ENCODE results near the gene CRACR2B.

Gene CRACR2B

DNA sequence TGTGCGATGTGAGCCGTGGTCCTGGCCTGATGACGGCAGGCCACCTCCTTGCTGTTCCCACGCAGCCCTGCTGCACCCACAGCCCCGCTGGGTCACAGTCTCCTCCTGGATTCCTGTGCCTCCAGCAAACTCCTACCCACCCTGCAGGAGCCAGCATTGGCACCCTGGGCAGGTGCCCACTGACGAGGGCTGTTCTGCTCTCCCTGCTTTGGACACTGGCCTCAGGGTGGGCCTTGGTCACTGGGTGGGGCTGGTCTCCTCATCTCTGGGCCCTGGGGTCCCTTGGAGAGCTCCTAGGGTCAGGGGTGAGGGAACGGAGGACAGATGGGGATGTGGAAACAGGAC lies 27.6 kb downstream of the CRACR2B start:
- no peak for DNase-seq

DNA sequence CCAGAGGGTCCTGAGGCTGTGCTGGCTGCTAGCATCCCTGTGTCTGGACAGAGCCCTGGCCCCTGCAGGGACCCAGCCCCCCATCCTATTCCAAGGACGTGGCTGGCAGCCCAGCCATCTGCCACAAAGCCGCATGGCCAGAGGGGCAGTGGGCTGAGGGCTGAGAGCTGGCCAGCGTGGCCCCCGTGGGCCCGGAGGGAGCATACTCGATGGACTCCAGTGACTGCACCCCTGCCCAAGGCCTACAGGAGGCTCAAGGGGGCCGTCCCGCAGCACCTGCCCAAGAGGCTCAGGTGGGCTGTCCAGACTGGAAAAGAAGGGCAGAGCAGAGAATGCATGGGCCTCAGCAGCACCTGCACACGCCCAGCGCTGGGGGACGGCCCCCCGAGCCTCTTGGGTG lies 28.1 kb downstream of the CRACR2B start:
- no peak for DNase-seq

DNA sequence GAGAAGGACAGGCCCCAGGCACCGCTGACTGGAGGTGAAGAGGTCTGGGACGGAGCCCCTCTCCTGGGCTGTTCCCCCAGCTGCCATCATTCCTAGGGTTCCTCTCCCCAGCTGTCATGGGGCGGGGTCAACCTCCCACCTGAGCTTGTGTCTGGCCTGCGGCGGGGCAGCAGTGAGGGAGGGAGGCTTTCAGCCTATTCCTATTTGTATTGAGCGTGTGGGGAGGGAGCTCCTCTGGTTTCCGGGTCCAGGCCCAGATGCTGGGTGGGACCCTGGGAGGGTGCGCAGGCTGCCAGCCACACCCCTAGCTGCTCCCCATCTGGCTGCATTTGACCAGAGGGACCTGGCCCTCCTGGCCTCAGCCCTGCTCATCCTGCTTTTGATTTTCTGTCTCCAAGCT lies 28.7 kb downstream of the CRACR2B start:
- DNase-seq, result no peak

DNA sequence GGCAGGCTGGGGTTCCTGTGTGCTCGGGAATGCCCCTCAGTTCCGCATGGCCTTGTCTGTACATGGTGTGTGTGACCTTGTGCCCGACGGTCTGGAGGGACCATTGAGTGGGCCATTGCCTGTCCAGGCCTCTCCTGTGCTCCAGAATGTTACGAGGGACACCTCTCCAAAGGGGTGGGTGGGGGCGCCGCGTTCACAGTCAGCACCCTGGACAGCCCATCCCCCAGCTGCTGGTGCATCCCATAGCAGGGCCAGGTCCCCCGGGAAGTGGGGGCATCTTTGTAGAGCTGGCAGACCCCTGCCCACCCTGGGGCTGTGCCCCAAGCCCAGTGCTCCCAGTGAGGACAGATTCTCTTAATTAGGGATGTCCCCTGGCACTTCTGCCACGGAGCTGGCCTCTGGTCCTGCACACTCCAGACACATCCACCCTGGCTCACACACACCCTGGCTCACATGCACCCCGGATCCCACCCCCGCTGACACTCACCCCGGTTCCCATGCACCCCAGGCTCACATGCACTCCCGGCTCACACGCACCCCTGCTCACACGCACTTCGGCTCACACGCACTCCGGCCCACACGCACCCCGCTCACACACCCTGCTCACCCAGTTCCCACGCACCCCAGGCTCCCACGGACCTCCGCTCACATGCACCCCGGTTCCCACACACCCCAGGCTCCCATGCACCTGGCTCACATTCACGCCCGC lies 30.5 kb downstream of the CRACR2B start:
- DNase-seq, result no peak

GRCh38 chr11:858762-859339 lies 31.1 kb downstream of the CRACR2B start:
- DNase-seq, result no peak

- peak; percentile 98 for DNase-seq
Observed at GRCh38 chr11:859394-860131, 31.8 kb downstream of the CRACR2B start.

DNA sequence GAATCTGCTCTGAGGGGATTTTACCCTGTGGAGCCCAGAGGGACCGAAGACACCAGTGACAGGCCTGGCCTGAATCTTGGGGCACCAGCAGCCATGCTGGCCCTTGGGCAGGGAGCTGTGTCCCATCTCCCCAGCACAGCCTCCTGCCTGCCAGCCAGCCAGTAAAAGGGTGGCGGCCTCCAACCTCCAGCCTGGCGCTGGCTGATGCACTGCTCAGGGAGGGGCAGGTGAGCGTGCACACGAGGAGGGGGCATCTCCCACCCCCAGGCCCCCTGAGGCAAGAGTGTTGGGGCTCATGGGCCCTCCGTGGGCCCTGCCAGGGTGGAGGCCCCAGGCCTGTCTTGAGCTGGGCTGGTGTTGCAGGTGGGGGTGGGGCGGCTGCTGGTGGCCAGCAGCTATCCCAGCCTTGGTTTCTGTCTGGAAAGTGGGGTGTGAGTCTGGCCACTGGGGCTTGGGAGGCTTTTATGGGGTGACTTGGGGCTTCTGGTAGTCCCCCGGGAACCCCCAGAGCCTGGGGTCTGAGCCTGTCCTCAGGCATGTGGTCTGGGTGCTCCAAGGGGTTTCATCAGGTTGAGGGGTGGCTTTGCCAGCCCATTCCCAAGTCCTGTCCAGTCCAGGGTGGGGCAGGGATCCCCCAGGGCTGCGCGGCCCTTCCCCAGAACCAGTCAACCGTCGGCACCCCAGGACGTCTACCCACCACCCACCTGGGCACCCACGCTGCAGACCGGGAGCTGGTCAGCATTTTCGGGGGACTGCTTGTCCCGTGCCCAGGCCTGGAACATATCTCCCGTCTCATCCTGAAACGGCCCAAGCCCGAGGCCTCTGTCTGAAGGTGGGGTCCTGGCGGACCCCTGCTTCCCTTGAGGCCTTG lies 32.8 kb downstream of the CRACR2B start:
- DNase-seq, result peak; percentile 55

- no peak for DNase-seq
Observed at GRCh38 chr11:861105-861479, 33.4 kb downstream of the CRACR2B start.

GRCh38 chr11:862081-862661 lies 34.5 kb downstream of the CRACR2B start:
- peak; percentile 88 for DNase-seq

- no peak for DNase-seq
Observed at GRCh38 chr11:862696-863022, 34.9 kb downstream of the CRACR2B start.

GRCh38 chr11:863023-863909 lies 35.5 kb downstream of the CRACR2B start:
- no peak for DNase-seq

DNA sequence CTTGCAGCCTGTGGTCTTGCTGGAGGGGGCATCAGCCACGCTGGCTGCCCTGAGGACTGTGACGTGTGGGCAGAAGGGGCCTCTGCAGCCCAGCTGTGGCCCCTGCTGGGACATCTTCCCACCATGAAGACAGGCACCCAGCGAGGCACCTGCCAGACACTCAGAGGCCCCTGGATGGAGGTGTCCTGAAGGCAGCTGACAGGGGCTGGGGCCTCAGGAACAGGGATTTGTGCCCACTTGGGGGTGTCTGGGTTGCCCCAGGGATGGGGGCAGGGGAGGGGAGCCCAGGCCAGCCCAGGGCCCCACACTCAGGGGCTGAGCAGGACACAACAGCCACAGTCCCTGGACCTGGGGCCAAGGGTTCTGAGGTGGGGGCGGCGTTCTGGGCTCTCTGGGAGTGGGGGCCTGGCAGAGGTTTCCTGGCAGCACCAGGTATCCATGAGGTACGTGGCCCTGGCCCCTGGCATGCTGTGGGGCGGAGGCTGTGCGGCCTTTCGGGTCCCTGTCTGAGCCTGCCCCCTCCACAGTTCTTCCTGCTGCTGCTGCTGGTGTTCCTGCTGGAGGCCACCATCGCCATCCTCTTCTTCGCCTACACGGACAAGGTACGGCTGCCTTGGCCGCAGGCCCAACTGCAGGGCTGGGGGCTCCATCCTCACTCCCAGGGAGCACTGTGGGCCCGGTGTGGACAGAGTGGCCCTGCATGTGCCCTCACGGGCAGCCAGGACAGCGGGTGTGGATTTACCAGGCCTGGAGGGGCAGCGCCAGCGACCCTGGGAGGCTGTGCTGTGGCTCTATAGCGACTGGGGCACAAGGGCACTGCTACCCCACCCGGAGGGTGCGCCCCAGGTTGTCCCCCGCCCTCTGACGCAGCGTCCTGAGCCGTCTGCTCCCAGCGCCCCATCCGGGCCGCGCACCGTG lies 36.5 kb downstream of the CRACR2B start:
- no peak for DNase-seq

GRCh38 chr11:864898-865297 lies 37.2 kb downstream of the CRACR2B start:
- no peak for DNase-seq

DNA sequence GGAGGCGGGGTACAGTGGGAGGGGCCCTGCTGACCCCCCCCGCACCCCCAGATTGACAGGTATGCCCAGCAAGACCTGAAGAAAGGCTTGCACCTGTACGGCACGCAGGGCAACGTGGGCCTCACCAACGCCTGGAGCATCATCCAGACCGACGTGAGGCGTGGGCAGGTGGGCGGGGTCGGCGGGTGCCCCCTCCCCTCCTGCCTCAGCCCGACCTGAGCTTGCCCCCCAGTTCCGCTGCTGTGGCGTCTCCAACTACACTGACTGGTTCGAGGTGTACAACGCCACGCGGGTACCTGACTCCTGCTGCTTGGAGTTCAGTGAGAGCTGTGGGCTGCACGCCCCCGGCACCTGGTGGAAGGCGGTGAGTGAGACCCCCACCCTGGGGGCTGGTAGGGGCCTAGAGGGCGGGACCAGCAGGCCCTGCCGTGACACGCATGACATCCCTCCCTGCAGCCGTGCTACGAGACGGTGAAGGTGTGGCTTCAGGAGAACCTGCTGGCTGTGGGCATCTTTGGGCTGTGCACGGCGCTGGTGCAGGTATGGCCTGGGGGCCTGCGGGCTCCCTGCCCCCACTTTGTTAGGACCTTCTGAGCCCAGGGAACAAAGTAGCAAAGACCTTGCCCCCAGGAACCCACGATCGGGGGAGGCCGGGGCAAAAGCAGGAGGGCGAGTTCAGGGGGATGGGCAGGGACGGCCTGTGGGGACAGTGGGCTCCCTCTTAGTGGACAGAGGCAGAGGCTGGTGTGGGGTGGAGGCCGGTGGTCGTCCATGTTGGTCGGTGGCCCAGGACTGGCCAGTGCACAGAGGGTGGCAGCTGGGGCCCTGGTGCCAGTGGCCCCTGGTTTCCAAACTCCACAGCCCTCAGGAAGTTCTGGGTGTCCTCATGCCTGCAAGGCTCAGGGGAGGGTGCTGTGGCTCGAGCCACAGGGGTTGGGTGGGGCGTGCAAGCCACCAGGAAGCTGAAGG lies 38.0 kb downstream of the CRACR2B start:
- DNase-seq, result no peak

DNA sequence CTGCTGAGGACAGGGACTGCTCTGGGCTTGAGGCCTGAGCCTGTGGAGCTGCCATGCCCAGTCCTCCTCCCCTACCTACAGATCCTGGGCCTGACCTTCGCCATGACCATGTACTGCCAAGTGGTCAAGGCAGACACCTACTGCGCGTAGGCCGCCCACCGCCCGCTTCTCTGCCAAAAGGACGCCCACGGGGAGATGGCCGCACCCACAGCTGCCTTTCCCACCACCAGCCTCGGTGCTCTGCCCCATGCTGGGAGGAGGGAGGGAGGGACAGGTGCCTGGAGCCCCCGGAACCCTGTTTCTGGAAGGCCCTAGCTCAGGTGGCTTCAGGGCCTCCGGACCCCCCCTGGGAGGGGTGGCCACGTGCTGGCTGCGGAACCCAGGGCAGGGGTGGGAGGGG lies 38.8 kb downstream of the CRACR2B start:
- no peak for DNase-seq

DNA sequence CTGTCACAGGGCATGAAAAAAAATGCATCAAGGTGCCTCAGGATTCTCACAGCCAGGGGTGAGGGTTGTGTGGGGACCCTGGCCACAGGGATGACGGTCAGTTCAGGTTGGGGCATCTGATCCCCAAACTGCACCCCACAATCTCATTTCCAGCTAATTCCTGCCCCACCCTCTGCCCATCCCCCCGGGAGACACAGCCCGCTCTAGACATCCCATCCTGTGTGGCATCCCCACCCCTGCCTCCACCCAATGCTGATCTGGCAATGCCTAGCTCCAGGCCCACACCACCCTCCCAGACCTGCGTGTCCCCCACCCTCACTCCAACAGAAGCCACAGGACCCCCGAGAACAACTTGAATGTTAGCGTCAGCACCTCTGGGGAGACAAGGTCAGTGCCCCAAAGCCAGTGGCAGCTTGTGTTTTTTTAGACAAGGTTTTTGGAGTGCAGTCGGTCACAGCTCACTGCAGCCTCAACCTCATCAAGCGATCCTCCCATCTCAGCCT lies 40.2 kb downstream of the CRACR2B start:
- DNase-seq, result no peak

- DNase-seq, result no peak
Observed at GRCh38 chr11:868394-868793, 40.7 kb downstream of the CRACR2B start.

GRCh38 chr11:868802-869201 lies 41.1 kb downstream of the CRACR2B start:
- no peak for DNase-seq

- DNase-seq, result no peak
Observed at GRCh38 chr11:869399-870126, 41.8 kb downstream of the CRACR2B start.
